Common myeloid progenitor, CD34-positive (primary cell): Measurements from ENCODE around the gene TRPM3.

ENCODE experiments used
- CTCF ChIA-PET: fragments of 350-600 bp; sonication (Branson Sonifier 250); formaldehyde crosslinking; loops from one replicate; lab custom pipeline; 2021; ENCODE audit warnings: antibody characterized with exemption; lab: Charles Lee
- POLR2A ChIA-PET: fragments of 350-600 bp; sonication (Branson Sonifier 250); formaldehyde crosslinking; loops from one replicate; lab custom pipeline; 2021; ENCODE audit warnings: antibody characterized with exemption; lab: Charles Lee
- DNase-seq, 3 donors: peaks; one replicate each; pipeline versions ENCODE4 v3.0.0 to v3.0.0-alpha.2; 2013
- H3K27ac ChIP-seq, 2 experiments: 1 replicate in 1 of 2; 2 replicates in 1 of 2; pipeline ENCODE4 v1.7.0; 2013; ENCODE audit warnings: inconsistent platforms in 2 of 2, low read length in 2 of 2, mild to moderate bottlenecking in 2 of 2, low read depth in 1 of 2, moderate library complexity in 1 of 2; ENCODE audit not compliant: severe bottlenecking in 2 of 2, insufficient read depth in 1 of 2, poor library complexity in 1 of 2
- H3K27me3 ChIP-seq, 5 experiments: replicated peaks in 2 of 5; 1 replicate in 3 of 5; 2 replicates in 2 of 5; pipeline versions ENCODE4 v1.6.1 to v1.7.0; 2013; ENCODE audit warnings: low read length in 4 of 5, mild to moderate bottlenecking in 2 of 5, moderate library complexity in 2 of 5, inconsistent platforms in 1 of 5; ENCODE audit not compliant: insufficient read depth in 5 of 5, control insufficient read depth in 4 of 5
- H3K36me3 ChIP-seq, 4 experiments: 1 replicate in 2 of 4; 2 replicates in 2 of 4; pipeline versions ENCODE4 v1.6.1 to v1.7.0; 2013; ENCODE audit warnings: low read length in 3 of 4, control low read depth in 1 of 4, mild to moderate bottlenecking in 1 of 4; ENCODE audit not compliant: control insufficient read depth in 4 of 4, insufficient read depth in 4 of 4
- H3K4me1 ChIP-seq, 4 experiments: 1 replicate in 3 of 4; 2 replicates in 1 of 4; pipeline versions ENCODE4 v1.6.1 to v1.7.1; 2013; ENCODE audit warnings: low read length in 3 of 4, mild to moderate bottlenecking in 3 of 4, control low read depth in 1 of 4, inconsistent platforms in 1 of 4, moderate library complexity in 1 of 4; ENCODE audit not compliant: control insufficient read depth in 4 of 4, insufficient read depth in 4 of 4; ENCODE audit errors: control extremely low read depth in 1 of 4
- H3K4me3 ChIP-seq, 7 experiments: 1 replicate in 4 of 7; 2 replicates in 3 of 7; pipeline versions ENCODE4 v1.5.1 to v1.7.0; 2013; ENCODE audit warnings: mild to moderate bottlenecking in 7 of 7, low read length in 6 of 7, moderate library complexity in 6 of 7, inconsistent platforms in 2 of 7, low read depth in 2 of 7, control low read depth in 1 of 7; ENCODE audit not compliant: insufficient read depth in 4 of 7, control insufficient read depth in 1 of 7; ENCODE audit errors: extremely low read depth in 1 of 7
- H3K9me3 ChIP-seq, 5 experiments: 1 replicate in 4 of 5; 2 replicates in 1 of 5; pipeline versions ENCODE4 v1.6.1 to v1.7.1; 2013; ENCODE audit warnings: low read length in 4 of 5, mild to moderate bottlenecking in 2 of 5, inconsistent platforms in 1 of 5, low read depth in 1 of 5, moderate library complexity in 1 of 5; ENCODE audit not compliant: control insufficient read depth in 4 of 5, insufficient read depth in 2 of 5; ENCODE audit errors: control extremely low read depth in 1 of 5
- WGBS: methylation state at CpG from one replicate; pipeline ENCODE4 v1.1.5; 2013; ENCODE audit not compliant: insufficient coverage; 5-methylcytosine and 5-hydroxymethylcytosine counted together

The TRPM3 gene

GRCh38 chr9:70947511-70947910 lies 173.9 kb downstream of the TRPM3 start:
- DNase-seq, result no peak
- H3K36me3 ChIP-seq, result no peaks in the 10 kb centered on the region
- no peak overlapping the region for H3K27ac ChIP-seq
- H3K27me3 ChIP-seq, result no peaks in the 10 kb centered on the region
- no peaks in the 10 kb centered on the region for H3K4me1 ChIP-seq
- no peaks in the 10 kb centered on the region for H3K9me3 ChIP-seq
- WGBS, result 43% methylated on average over 1 of the region's 2 CpGs
- ChIA-PET POLR2A (no interaction called here), CTCF (interaction anchor here (1.1 kb wide), 1 partner anchor 20 kb away, joined by 3 read pairs; no protein-coding TSS in a partner anchor)
- no peak overlapping the region for H3K4me3 ChIP-seq

- no peak overlapping the region for H3K4me3 ChIP-seq
- CTCF ChIA-PET, result interaction anchor here (1.1 kb wide), 1 partner anchor 20 kb away, joined by 3 read pairs; no protein-coding TSS in a partner anchor
- no peaks in the 10 kb centered on the region for H3K4me1 ChIP-seq
- DNase-seq, result peak in 2 of 3 donors; percentile 4 to 25
- H3K36me3 ChIP-seq, result no peaks in the 10 kb centered on the region
- no peaks in the 10 kb centered on the region for H3K27me3 ChIP-seq
- H3K27ac ChIP-seq, result no peak overlapping the region
- no peaks in the 10 kb centered on the region for H3K9me3 ChIP-seq
- POLR2A ChIA-PET, result no interaction called here
Observed at GRCh38 chr9:70947086-70947485, 174.3 kb downstream of the TRPM3 start.

- Histone ChIP-seq H3K9me3 (no peaks in the 10 kb centered on the region), H3K27ac (no peak overlapping the region), H3K4me3 (no peak overlapping the region), H3K36me3 (no peaks in the 10 kb centered on the region), H3K27me3 (no peaks in the 10 kb centered on the region), H3K4me1 (no peaks in the 10 kb centered on the region)
- ChIA-PET CTCF (interaction anchor here (1.3 to 1.5 kb wide), 2 partner anchors 9 to 304 kb away, joined by 3 to 5 read pairs; no protein-coding TSS in a partner anchor), POLR2A (no interaction called here)
- DNase-seq, result no peak
Observed at GRCh38 chr9:70945301-70945700, 176.1 kb downstream of the TRPM3 start.

GRCh38 chr9:70941191-70941590 lies 180.2 kb downstream of the TRPM3 start:
- Histone ChIP-seq H3K27me3 (no peaks in the 10 kb centered on the region), H3K4me1 (no peaks in the 10 kb centered on the region), H3K36me3 (no peaks in the 10 kb centered on the region), H3K27ac (no peak overlapping the region), H3K9me3 (no peaks in the 10 kb centered on the region), H3K4me3 (no peak overlapping the region)
- no peak for DNase-seq
- POLR2A ChIA-PET, result no interaction called here
- CTCF ChIA-PET, result no interaction called here
- 71% methylated on average over 4 of the region's 4 CpGs for WGBS

- ChIA-PET POLR2A (no interaction called here), CTCF (interaction anchor here (0.9 kb wide), 1 partner anchor 16 kb away, joined by 4 read pairs; no protein-coding TSS in a partner anchor)
- no peaks in the 10 kb centered on the region for H3K36me3 ChIP-seq
- H3K27me3 ChIP-seq, result no peaks in the 10 kb centered on the region
- no peak overlapping the region for H3K4me3 ChIP-seq
- no peak overlapping the region for H3K27ac ChIP-seq
- H3K4me1 ChIP-seq, result no peaks in the 10 kb centered on the region
- no peaks in the 10 kb centered on the region for H3K9me3 ChIP-seq
- no peak for DNase-seq
- WGBS, result 80% methylated on average over 2 of the region's 2 CpGs
Observed at GRCh38 chr9:70940605-70941004, 180.8 kb downstream of the TRPM3 start.

- no peak overlapping the region for H3K4me3 ChIP-seq
- DNase-seq, result no peak
- H3K27me3 ChIP-seq, result no peaks in the 10 kb centered on the region
- no peak overlapping the region for H3K27ac ChIP-seq
- ChIA-PET POLR2A (no interaction called here), CTCF (interaction anchor here (0.7 to 1.0 kb wide), 2 partner anchors 10 to 12 kb away, joined by 3 read pairs; no protein-coding TSS in a partner anchor)
- 86% methylated on average over 1 of the region's 2 CpGs for WGBS
- H3K36me3 ChIP-seq, result no peaks in the 10 kb centered on the region
- no peaks in the 10 kb centered on the region for H3K4me1 ChIP-seq
- no peaks in the 10 kb centered on the region for H3K9me3 ChIP-seq
Observed at GRCh38 chr9:70936536-70936935, 184.9 kb downstream of the TRPM3 start.

- CTCF ChIA-PET, result interaction anchor here (1.0 kb wide), 1 partner anchor 11 kb away, joined by 3 read pairs; no protein-coding TSS in a partner anchor
- no peak overlapping the region for H3K27ac ChIP-seq
- POLR2A ChIA-PET, result no interaction called here
- no peaks in the 10 kb centered on the region for H3K9me3 ChIP-seq
- DNase-seq, result no peak
- no peaks in the 10 kb centered on the region for H3K27me3 ChIP-seq
- no peaks in the 10 kb centered on the region for H3K4me1 ChIP-seq
- no peak overlapping the region for H3K4me3 ChIP-seq
- H3K36me3 ChIP-seq, result no peaks in the 10 kb centered on the region
Observed at GRCh38 chr9:70935856-70936255, 185.6 kb downstream of the TRPM3 start.
